ENCODE results near the gene YOD1.

Gene YOD1

DNA sequence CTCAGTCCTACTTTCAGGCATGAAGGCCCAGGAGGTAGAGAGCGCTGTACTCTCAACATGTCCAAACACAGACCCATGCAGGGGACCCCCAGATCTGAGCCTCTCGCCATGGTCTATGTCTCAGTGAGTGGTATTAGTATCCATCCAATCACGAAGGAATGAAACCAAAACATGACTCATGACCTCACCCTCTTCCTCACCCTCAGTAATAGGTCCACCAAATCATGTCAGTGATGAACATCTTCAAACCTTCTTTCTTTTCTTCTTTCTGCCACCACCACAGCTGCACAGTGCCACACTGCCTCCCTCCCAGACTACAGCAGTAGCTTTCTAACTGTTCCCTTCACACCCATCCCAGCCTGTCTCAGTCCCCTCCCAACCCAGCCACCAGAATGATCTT is 35.2 kb downstream of the YOD1 start:
- Histone ChIP-seq H3K27ac (ENCODE audit: low read length) (no peak overlapping the region), H3K4me1 (ENCODE audit: insufficient read depth, low read length) (no peaks in the 10 kb centered on the region), H3K36me3 (ENCODE audit: insufficient read depth, low read length) (no peaks in the 10 kb centered on the region), H3K27me3 (ENCODE audit: insufficient read depth, low read length, poor library complexity) (peaks cover 38% of the 10 kb centered on the region), H3K9me3 (ENCODE audit: insufficient read depth, low read length, severe bottlenecking) (no peaks in the 10 kb centered on the region), H2AFZ (ENCODE audit: low read depth, low read length) (no peak overlapping the region), H4K20me1 (ENCODE audit: insufficient read depth, low read length) (no peaks in the 10 kb centered on the region), H3K79me2 (ENCODE audit: insufficient read depth, low read length) (no peaks in the 10 kb centered on the region), H3K4me2 (ENCODE audit: insufficient read depth, low read length) (no peak overlapping the region), H3K9ac (ENCODE audit: low read depth, low read length) (no peak overlapping the region), H3K4me3 (ENCODE audit: low read depth in 1 of 2, low read length in 2 of 2) (no peak overlapping the region)
- TF ChIP-seq, protein P1, sequence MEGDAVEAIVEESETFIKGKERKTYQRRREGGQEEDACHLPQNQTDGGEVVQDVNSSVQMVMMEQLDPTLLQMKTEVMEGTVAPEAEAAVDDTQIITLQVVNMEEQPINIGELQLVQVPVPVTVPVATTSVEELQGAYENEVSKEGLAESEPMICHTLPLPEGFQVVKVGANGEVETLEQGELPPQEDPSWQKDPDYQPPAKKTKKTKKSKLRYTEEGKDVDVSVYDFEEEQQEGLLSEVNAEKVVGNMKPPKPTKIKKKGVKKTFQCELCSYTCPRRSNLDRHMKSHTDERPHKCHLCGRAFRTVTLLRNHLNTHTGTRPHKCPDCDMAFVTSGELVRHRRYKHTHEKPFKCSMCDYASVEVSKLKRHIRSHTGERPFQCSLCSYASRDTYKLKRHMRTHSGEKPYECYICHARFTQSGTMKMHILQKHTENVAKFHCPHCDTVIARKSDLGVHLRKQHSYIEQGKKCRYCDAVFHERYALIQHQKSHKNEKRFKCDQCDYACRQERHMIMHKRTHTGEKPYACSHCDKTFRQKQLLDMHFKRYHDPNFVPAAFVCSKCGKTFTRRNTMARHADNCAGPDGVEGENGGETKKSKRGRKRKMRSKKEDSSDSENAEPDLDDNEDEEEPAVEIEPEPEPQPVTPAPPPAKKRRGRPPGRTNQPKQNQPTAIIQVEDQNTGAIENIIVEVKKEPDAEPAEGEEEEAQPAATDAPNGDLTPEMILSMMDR (IDR thresholded peaks at IDR 0.05; ENCODE audit: borderline replicate concordance, extremely low read depth, low read length, poor library complexity, severe bottlenecking), result no peak
- no peak for TF ChIP-seq EZH2 (IDR thresholded peaks at IDR 0.05; ENCODE audit: borderline replicate concordance, low read depth, low read length, severe bottlenecking)
- peak; percentile 33; the same call in 1 of the 3 replicates for ATAC-seq (ENCODE audit: insufficient read depth, low read depth)
- DNase-seq, result no peak

DNA sequence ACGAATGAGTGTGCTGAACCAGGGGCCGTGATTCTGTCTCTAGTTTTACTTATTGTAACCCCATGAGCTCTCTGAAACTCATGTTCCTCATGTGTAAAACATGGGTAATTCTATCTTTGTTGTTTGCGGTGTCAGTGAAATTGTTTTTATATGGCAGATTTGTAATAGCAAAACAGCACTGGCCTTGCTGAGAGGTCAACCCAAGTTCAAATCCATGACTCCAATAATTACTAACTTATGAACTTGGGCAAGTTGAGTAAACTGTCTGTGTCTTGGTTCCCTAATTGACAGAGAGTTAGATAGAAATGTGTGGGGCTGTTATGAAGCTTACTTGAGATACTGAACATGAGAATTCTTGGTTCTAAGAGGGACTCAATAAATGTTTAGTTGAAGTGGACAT is 36.3 kb downstream of the YOD1 start:
- TF ChIP-seq, protein P1 (IDR thresholded peaks at IDR 0.05; ENCODE audit: borderline replicate concordance, extremely low read depth, low read length, poor library complexity, severe bottlenecking), result no peak
- no peaks in the 10 kb centered on the region for H3K4me1 ChIP-seq (ENCODE audit: insufficient read depth, low read length)
- H3K27ac ChIP-seq (ENCODE audit: low read length), result no peak overlapping the region
- H2AFZ ChIP-seq (ENCODE audit: low read depth, low read length), result no peak overlapping the region
- DNase-seq (no peak), ATAC-seq (ENCODE audit: insufficient read depth, low read depth) (no peak)
- H3K9me3 ChIP-seq (ENCODE audit: insufficient read depth, low read length, severe bottlenecking), result no peaks in the 10 kb centered on the region
- H3K36me3 ChIP-seq (ENCODE audit: insufficient read depth, low read length), result no peaks in the 10 kb centered on the region
- no peak overlapping the region for H3K4me3 ChIP-seq (ENCODE audit: low read depth in 1 of 2, low read length in 2 of 2)
- no peaks in the 10 kb centered on the region for H4K20me1 ChIP-seq (ENCODE audit: insufficient read depth, low read length)
- no peaks in the 10 kb centered on the region for H3K79me2 ChIP-seq (ENCODE audit: insufficient read depth, low read length)
- H3K4me2 ChIP-seq (ENCODE audit: insufficient read depth, low read length), result no peak overlapping the region
- H3K9ac ChIP-seq (ENCODE audit: low read depth, low read length), result no peak overlapping the region
- H3K27me3 ChIP-seq (ENCODE audit: insufficient read depth, low read length, poor library complexity), result peaks cover 38% of the 10 kb centered on the region

DNA sequence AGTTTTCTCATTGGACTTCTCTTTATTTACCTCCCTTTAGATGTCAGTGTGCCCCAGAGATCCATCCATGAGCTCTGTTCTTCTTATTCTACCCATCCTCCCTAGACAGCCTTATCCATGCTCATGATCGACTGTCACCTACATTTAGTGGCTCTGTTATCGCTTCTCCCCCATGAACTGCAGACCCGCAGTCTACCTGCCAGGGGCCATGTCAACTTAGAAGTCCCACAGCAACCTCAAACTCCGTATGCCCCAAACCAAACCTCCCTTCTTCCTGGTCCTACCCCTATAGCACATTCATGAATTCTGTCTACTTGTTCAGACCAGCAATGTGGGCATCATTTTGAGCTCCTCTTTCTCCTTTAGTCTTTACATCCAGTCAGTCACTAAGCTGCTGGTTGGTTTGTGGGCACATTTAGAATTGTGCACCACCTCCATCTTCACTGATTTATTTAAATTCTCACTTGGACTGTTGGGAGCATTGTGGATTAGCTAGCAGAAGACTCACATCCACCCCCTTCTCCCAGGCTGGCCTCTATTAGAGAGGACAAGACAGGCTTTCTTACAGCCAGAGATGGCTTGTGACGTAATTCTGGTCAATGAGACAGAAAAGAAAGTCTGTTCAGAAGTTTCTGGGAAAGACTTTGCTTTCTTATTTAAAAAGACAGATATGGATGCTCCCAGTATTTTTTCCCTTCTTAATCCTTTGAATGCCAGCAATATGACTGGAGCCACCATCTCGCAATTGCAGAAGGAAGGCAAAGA is 37.5 kb downstream of the YOD1 start:
- Histone ChIP-seq H3K36me3 (ENCODE audit: insufficient read depth, low read length) (no peaks in the 10 kb centered on the region), H3K4me2 (ENCODE audit: insufficient read depth, low read length) (no peak overlapping the region), H3K9ac (ENCODE audit: low read depth, low read length) (no peak overlapping the region), H3K4me1 (ENCODE audit: insufficient read depth, low read length) (no peaks in the 10 kb centered on the region), H3K27me3 (ENCODE audit: insufficient read depth, low read length, poor library complexity) (peaks cover 41% of the 10 kb centered on the region), H4K20me1 (ENCODE audit: insufficient read depth, low read length) (no peaks in the 10 kb centered on the region), H3K27ac (ENCODE audit: low read length) (no peak overlapping the region), H3K4me3 (ENCODE audit: low read depth in 1 of 2, low read length in 2 of 2) (no peak overlapping the region), H2AFZ (ENCODE audit: low read depth, low read length) (no peak overlapping the region), H3K79me2 (ENCODE audit: insufficient read depth, low read length) (no peaks in the 10 kb centered on the region), H3K9me3 (ENCODE audit: insufficient read depth, low read length, severe bottlenecking) (no peaks in the 10 kb centered on the region)
- no peak for DNase-seq
- TF ChIP-seq EZH2 (IDR thresholded peaks at IDR 0.05; ENCODE audit: borderline replicate concordance, low read depth, low read length, severe bottlenecking), result no peak
- TF ChIP-seq, protein P1 (IDR thresholded peaks at IDR 0.05; ENCODE audit: borderline replicate concordance, extremely low read depth, low read length, poor library complexity, severe bottlenecking), result no peak
- no peak for ATAC-seq (ENCODE audit: insufficient read depth, low read depth)
